ENCODE measurements around the gene AGMO.

GRCh38 chr7:15452670-15453069 is 109.1 kb downstream of the AGMO start:
- TF ChIP-seq CTCF (IDR thresholded peaks at IDR 0.05) = no peak
- TF ChIP-seq POLR2A (IDR thresholded peaks at IDR 0.05) = no peak
